Measurements from ENCODE around the gene CAPN14. TPM values are rescaled to one million over a fixed set of nuclear protein-coding genes. Genes with fewer than 3 reads are reported as not detected.

CAPN14 gene
- total RNA-seq, 4 donors from 2014 or later = 0.19 to 8.3 (median 1.1) TPM

DNA sequence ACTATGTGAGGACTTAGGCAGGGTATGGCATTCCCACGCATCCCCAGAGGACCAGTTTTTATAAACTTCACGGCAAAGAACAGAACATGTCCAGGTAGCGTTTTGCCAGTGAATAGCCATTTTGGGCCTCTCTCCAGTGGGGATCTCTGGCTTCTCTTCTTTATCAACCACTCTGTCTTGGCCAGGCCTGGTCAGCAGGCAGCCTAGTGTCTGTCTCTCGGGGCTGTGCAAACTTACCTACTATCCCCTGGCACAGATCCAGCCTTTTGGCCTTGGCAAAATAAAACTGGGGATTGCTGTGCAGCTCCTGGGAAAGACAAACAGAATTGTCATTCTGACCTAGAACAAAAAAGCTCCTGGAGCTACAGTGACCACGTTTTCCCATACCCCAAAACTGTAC is 14.5 kb downstream of the CAPN14 start:
- Histone ChIP-seq H3K9me3 (no peaks in the 10 kb centered on the region), H3K36me3 (no peaks in the 10 kb centered on the region), H3K4me3 (no peak overlapping the region), H3K4me1 (no peaks in the 10 kb centered on the region), H3K27ac (no peak overlapping the region), H3K27me3 (peaks cover 8% of the 10 kb centered on the region)
- ATAC-seq = no peak
- 80% methylated on average over 3 to 5 of the region's 5 CpGs for WGBS, 2 donors (ENCODE audit: low coverage in 1 of 2)
- TF ChIP-seq POLR2AphosphoS5 (IDR thresholded peaks at IDR 0.05) = no peak
- TF ChIP-seq, protein P1, sequence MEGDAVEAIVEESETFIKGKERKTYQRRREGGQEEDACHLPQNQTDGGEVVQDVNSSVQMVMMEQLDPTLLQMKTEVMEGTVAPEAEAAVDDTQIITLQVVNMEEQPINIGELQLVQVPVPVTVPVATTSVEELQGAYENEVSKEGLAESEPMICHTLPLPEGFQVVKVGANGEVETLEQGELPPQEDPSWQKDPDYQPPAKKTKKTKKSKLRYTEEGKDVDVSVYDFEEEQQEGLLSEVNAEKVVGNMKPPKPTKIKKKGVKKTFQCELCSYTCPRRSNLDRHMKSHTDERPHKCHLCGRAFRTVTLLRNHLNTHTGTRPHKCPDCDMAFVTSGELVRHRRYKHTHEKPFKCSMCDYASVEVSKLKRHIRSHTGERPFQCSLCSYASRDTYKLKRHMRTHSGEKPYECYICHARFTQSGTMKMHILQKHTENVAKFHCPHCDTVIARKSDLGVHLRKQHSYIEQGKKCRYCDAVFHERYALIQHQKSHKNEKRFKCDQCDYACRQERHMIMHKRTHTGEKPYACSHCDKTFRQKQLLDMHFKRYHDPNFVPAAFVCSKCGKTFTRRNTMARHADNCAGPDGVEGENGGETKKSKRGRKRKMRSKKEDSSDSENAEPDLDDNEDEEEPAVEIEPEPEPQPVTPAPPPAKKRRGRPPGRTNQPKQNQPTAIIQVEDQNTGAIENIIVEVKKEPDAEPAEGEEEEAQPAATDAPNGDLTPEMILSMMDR (IDR thresholded peaks at IDR 0.05) = no peak
- no peak for TF ChIP-seq EP300 (IDR thresholded peaks at IDR 0.05)
- no peak for TF ChIP-seq POLR2A (IDR thresholded peaks at IDR 0.05)

DNA sequence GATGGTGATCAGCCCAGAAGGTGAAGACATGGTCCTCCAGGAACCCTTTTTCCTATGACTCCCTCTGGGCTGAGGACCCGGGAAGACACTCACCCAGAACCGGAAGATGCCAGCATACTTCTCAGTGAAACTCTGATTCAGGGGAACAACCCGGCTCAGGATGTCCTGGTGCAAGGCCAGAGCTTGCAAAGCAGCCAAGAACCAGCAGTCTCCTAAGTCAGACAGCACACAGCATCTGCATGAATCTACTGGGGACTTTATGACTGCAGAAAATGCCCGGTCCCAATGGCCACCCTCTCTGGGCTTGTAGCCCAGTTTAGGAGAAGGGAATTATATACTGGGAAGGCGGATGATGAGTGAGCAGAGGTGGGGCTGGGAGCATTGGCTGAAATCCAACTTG is 15.3 kb downstream of the CAPN14 start:
- ATAC-seq = no peak
- WGBS, 2 donors (ENCODE audit: low coverage in 1 of 2) = 55 to 57% methylated on average over 2 to 5 of the region's 5 CpGs
- no peaks in the 10 kb centered on the region for H3K9me3 ChIP-seq
- TF ChIP-seq, protein P1 (IDR thresholded peaks at IDR 0.05) = no peak
- TF ChIP-seq EP300 (IDR thresholded peaks at IDR 0.05) = no peak
- no peak for TF ChIP-seq POLR2AphosphoS5 (IDR thresholded peaks at IDR 0.05)
- TF ChIP-seq POLR2A (IDR thresholded peaks at IDR 0.05) = no peak
- H3K36me3 ChIP-seq = no peaks in the 10 kb centered on the region
- no peak overlapping the region for H3K27ac ChIP-seq
- H3K27me3 ChIP-seq = peaks cover 8% of the 10 kb centered on the region
- no peaks in the 10 kb centered on the region for H3K4me1 ChIP-seq
- H3K4me3 ChIP-seq = no peak overlapping the region

DNA sequence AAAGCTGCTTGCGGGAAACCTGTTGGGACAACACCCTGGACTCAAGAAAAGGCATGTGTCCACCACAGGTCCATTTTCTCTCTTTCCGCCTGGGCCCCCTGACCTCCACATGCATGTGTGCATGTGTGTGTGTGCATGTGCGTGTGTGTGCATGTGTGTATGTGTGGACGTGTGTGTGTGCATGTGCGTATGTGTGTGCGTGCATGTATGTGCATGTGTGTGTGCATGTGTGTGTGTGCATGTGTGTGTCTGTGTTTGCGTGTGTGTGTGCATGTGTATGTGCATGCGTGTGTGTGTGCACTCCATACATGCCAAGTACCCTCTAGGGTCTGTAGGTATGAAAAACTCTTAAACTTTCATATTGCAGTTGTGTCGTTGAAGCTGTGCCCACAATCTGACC is 16.3 kb downstream of the CAPN14 start:
- Histone ChIP-seq H3K9me3 (no peaks in the 10 kb centered on the region), H3K4me3 (no peak overlapping the region), H3K4me1 (no peaks in the 10 kb centered on the region), H3K36me3 (no peaks in the 10 kb centered on the region), H3K27ac (no peak overlapping the region), H3K27me3 (peaks cover 8% of the 10 kb centered on the region)
- WGBS, 2 donors (ENCODE audit: low coverage in 1 of 2) = 78 to 80% methylated on average over 7 of the region's 9 CpGs
- no peak for ATAC-seq
- TF ChIP-seq, protein P1 (IDR thresholded peaks at IDR 0.05) = no peak
- TF ChIP-seq EP300 (IDR thresholded peaks at IDR 0.05) (no peak), POLR2A (IDR thresholded peaks at IDR 0.05) (no peak), POLR2AphosphoS5 (IDR thresholded peaks at IDR 0.05) (no peak)

DNA sequence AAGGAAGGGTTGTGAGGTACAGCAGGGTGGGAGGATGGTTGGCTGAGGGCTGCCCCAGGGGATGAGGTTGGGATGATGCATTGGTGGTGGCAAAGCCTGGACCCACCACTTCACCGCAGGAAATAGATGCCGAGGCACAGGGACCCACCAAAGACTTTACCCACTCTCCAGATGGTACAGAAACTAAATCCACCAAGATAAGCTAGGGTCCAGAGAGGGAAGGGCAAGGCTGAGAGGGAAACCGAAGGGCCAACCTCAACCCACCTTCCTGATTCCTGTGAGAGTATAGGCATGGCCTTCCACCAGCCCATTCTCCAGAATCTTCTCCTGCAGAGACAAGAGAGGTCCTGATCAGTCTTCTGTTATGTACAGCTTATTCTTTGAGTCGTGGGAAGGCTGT is 18.1 kb downstream of the CAPN14 start:
- ATAC-seq = no peak
- Histone ChIP-seq H3K4me3 (no peak overlapping the region), H3K27me3 (no peaks in the 10 kb centered on the region), H3K36me3 (no peaks in the 10 kb centered on the region), H3K4me1 (no peaks in the 10 kb centered on the region), H3K9me3 (no peaks in the 10 kb centered on the region), H3K27ac (no peak overlapping the region)
- TF ChIP-seq POLR2A (IDR thresholded peaks at IDR 0.05) (no peak), POLR2AphosphoS5 (IDR thresholded peaks at IDR 0.05) (no peak), EP300 (IDR thresholded peaks at IDR 0.05) (no peak)
- TF ChIP-seq, protein P1 (IDR thresholded peaks at IDR 0.05) = no peak
- WGBS, 2 donors (ENCODE audit: low coverage in 1 of 2) = 40 to 88% methylated on average over 2 to 4 of the region's 4 CpGs

DNA sequence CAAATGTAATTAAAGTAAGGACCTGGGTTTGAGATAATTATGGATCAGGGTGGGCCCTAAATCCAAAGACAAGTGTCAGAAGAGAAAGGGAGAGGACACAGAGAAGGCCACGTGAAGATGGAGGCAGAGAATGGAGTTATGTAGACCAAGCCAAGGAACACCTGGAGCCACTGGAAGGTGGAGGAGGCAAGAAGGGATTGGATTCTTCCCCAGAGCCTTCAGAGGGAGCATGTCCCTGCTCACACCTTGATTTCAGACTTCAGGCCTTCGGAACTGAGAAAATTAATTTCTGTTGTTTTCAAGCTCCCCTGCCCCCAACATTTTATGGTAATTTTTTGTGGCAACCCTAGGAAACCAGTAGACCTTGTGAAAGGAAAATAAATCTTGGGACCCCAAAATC is 19.6 kb downstream of the CAPN14 start:
- 81 to 86% methylated on average over 2 of the region's 2 CpGs for WGBS, 2 donors (ENCODE audit: low coverage in 1 of 2)
- Histone ChIP-seq H3K36me3 (no peaks in the 10 kb centered on the region), H3K4me3 (no peak overlapping the region), H3K27ac (no peak overlapping the region), H3K4me1 (no peaks in the 10 kb centered on the region), H3K27me3 (peaks cover 4% of the 10 kb centered on the region), H3K9me3 (no peaks in the 10 kb centered on the region)
- ATAC-seq = no peak
- no peak for TF ChIP-seq POLR2AphosphoS5 (IDR thresholded peaks at IDR 0.05)
- TF ChIP-seq, protein P1 (IDR thresholded peaks at IDR 0.05) = no peak
- no peak for TF ChIP-seq EP300 (IDR thresholded peaks at IDR 0.05)
- no peak for TF ChIP-seq POLR2A (IDR thresholded peaks at IDR 0.05)

Data from gastroesophageal sphincter (tissue), 4 donors.